OCI-LY3 (cell line): Measurements from ENCODE around the gene TXNDC5.

Source experiments
- CTCF ChIP-seq: fragments of 200-600, 300-600 bp; sonication (generic); IDR thresholded peaks from 2 replicates; pipeline ENCODE4 v1.5.1; 2014; ENCODE audit warnings: antibody characterized with exemption, low read length, low read depth
- EZH2phosphoT487 ChIP-seq: fragments of 200-600 bp; shearing (Covaris generic); IDR thresholded peaks from 2 replicates; pipeline ENCODE4 v1.6.1; 2018; ENCODE audit warnings: antibody characterized with exemption, mixed run types, low read depth

GRCh38 chr6:7880718-7881107 lies 29.9 kb downstream of the TXNDC5 start:
- no peak for TF ChIP-seq CTCF
- TF ChIP-seq EZH2phosphoT487, result no peak
